Ureter (tissue), 1 donor: Measurements from ENCODE around the gene PDSS2. TPM values are rescaled to one million over a fixed set of nuclear protein-coding genes. Genes with fewer than 3 reads are reported as not detected.
A peak's percentile ranks its signal among the peaks of the same experiment; 100 is the strongest.
"Not testable (repeated sequence)": the region's sequence is repeated elsewhere in the genome, so short reads cannot be mapped to it uniquely, and the experiment has no call there.

Experiments used
- DNase-seq: peaks from one replicate; pipeline ENCODE4 v3.0.0-alpha.2; 2020; ENCODE audit warnings: low spot score
- total RNA-seq: library from RNA; stranded (reverse); gene quantifications from one replicate; pipeline ENCODE4 v1.2.4, GENCODE V29; 2023
- donor health status: DM: yes; HTN: yes; CAD: no.

The PDSS2 gene
- total RNA-seq, 1 donor from 2014 or later, result 17.4 TPM

GRCh38 chr6:107321793-107322192, 137.6 kb downstream of the PDSS2 start:
- DNase-seq, result no peak

GRCh38 chr6:107319906-107320530, 139.3 kb downstream of the PDSS2 start:
- DNase-seq, result no peak

- DNase-seq, result peak; percentile 47
Observed at GRCh38 chr6:107318100-107318736, 141.1 kb downstream of the PDSS2 start.

- DNase-seq, result no peak
Observed at GRCh38 chr6:107315114-107315513, 144.2 kb downstream of the PDSS2 start.

DNA sequence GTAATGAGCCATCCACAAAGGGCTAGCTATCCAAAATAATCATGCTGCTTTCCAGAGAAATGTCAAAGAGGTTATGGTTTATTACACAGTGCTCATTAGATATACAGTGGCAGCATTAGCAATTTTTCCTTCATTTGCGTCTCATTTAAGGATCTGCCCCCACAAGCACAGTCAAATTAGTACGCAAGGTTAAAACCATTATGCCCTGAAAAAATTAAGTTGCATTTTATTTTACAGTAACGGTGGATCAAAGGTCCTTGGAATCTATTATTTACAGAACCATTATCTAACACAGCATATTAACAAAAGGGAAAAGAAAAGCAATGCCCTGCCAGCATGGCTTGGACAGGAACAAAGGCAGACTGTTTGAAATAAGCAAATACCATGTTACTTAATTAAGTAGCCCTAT, 144.8 kb downstream of the PDSS2 start:
- no peak for DNase-seq

DNA sequence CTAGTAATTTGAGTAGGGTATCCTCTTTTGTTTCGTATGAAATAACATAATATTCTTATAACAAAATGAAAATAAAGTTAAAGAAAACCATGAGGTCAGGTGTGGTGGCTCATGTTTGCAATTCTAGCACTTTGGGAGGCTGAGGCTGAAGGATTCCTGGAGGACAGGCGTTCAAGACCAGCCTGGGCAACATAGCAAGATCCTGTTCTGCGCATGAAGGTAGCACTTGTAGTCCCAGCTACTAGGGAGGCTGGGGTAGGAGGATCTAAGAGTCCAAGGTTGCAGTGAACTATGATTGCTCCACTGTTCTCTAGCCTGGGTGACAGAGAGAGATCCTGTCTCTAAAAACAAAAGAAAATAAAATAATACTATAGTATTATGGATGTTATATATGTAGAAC, 145.6 kb downstream of the PDSS2 start:
- DNase-seq, result no peak

DNA sequence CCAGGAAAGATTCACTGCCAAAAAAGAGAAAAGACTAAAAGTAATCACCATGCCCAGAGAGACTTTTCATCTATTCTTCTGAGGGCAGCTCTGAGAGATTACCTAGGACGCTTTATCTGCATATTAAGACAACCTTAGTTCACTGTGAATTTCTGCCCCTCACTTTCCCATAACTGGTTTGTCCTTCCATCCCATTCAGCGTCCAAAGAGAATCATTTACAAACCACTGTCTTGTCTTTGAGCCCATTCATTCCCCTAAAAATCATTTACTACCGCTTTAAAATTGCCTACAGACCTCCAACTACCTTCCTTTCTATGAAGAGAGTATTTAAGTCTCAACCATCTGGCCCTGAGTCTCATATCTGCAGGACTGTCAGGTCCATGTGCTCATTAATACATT, 149.0 kb downstream of the PDSS2 start:
- no peak for DNase-seq

- DNase-seq, result no peak
Observed at GRCh38 chr6:107308677-107309076, 150.7 kb downstream of the PDSS2 start.

GRCh38 chr6:107305994-107306393, 153.4 kb downstream of the PDSS2 start:
- not testable (repeated sequence) for DNase-seq

DNA sequence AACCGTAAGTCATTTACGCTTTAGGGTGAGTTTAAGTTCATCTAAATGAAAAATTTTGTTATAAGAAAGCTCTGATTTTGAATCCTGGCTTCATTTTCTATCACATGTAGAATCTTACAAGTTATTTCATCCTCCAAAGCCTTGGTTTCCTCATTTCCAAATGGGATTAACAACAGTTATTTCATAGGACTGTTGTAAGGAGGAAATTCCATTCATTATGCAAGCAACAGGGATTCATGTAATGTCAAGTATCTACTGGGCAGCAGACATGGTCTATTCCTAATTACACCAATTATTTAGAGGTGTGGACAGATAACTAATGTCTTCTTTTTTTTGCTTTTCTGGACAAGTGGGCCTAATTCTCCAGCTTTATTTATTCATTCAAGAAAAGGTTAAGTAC, 154.0 kb downstream of the PDSS2 start:
- DNase-seq, result no peak

- no peak for DNase-seq
Observed at GRCh38 chr6:107304421-107305025, 154.8 kb downstream of the PDSS2 start.

DNA sequence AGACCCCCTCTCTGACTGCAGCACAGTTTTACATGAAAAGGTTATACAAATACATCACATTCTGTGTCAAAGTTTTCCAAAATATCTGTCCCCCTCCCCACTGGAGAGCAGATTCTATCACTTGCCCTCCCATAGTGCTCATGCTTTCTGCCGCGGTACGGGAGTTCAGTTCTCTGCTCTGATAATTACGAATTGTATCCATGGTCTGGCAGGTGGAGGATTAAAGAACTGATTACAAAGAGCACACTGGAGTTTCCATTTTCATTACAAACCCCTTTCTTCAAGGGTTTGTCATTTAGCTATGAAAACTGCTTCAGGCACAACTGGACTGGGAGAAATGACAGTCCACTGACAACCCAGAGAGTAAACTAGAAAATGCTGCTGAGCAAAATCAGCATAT, 166.0 kb downstream of the PDSS2 start:
- DNase-seq, result no peak

DNA sequence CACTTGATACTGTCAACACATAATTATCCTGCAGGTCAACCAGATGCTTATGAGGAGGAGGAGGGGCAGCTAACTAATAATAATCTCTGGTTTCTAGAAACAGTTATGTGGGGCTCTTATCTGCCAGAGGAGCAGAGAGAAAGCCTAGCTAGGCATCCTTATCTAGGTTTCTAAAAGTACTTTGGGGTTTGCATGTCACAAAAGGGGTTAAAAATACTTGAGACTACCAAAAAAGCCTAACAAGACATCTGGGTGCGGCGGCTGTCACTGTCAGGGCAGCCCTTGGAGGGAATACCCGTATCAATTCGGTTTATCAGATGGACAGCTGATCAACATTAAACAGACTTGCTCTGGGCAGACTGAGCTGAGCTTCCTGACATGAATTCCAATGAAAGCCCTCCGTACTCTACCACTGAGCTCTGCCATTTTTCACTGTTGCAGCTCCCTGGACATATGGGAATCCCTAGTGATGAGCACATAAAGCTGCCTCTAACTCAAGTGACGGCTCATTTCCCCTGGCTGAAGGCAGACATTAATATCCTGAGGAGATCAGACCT, 166.6 kb downstream of the PDSS2 start:
- DNase-seq, result no peak

- DNase-seq, result no peak
Observed at GRCh38 chr6:107290491-107290890, 168.9 kb downstream of the PDSS2 start.

GRCh38 chr6:107289258-107289657, 170.1 kb downstream of the PDSS2 start:
- not testable (repeated sequence) for DNase-seq

DNA sequence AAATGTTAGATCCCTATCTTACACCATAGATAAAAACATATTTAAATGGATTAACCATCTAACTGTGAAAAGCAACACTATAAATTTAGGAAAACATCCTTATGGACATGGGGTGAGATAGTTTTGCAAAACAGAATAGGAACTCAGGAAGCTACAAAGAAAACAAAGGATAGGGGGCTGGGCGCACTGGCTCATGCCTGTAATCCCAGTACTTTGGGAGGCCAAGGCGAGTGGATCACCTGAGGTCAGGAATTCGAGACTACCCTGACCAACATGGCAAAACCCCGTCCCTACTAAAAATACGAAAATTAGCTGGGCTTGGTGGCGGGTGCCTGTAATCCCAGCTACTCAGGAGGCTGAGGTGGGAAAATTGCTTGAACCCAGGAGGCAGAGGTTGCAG, 173.7 kb downstream of the PDSS2 start:
- not testable (repeated sequence) for DNase-seq

- no peak for DNase-seq
Observed at GRCh38 chr6:107284805-107285204, 174.6 kb downstream of the PDSS2 start.

DNA sequence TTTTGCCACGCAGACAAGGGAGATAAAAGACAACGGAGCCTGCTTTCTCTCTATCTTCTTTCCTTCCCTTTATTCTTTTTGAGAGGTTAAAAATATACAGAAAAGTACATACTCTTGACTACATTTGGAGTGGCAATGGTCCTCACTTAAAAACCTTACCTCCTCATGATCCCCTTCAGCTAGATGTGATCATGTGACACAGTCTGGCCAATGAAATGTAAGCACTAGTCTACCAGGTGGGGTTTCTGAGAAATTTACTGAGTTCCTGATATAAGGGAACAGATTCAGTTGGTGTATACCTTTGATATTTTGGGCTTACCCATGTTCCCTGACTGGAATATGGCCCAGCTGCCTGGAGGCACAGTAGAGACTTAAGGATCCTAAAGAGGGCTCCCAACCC, 178.6 kb downstream of the PDSS2 start:
- DNase-seq, result no peak

DNA sequence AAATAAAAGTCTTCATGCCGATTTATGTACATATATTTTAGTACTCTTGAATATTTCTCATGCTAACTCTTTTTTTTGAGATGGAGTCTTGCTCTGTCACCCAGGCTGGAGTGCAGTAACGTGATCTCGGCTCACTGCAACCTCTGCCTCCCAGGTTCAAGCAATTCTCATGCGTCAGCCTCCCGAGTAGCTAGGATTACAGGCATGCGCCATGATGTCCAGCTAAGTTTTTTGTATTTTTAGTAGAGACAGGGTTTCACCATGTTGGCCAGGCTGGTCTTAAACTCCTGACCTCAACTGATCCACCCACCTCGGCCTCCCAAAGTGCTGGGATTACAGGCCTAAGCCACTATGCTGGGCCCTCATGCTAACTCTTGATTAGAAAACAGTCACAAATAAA, 179.4 kb downstream of the PDSS2 start:
- DNase-seq, result not testable (repeated sequence)

- DNase-seq, result no peak
Observed at GRCh38 chr6:107275330-107275865, 184.0 kb downstream of the PDSS2 start.

GRCh38 chr6:107274288-107274687, 185.1 kb downstream of the PDSS2 start:
- no peak for DNase-seq

GRCh38 chr6:107272246-107272645, 187.1 kb downstream of the PDSS2 start:
- no peak for DNase-seq
